Heart left ventricle (tissue), 16 donors: ENCODE data around the gene CEP250. TPM values are rescaled to one million over a fixed set of nuclear protein-coding genes. Genes with fewer than 3 reads are reported as not detected.
A peak's percentile ranks its signal among the peaks of the same experiment; 100 is the strongest.

Source experiments
- ATAC-seq, 4 donors: fragments of 200-7000 bp; cut with Tn5 transposase; one replicate each; pipeline ENCODE4 v1.9.1; 2020 to 2022; ENCODE audit warnings: moderate library complexity in 4 of 4, mild to moderate bottlenecking in 3 of 4, moderate number of reproducible peaks in 1 of 4
- DNase-seq, 5 donors: peaks; one replicate each; pipeline ENCODE4 v3.0.0-alpha.2; 2020
- H3K27ac ChIP-seq, 12 donors: fragments of 200-600 bp; sonication (generic) in 4 of 12; one replicate each; pipeline versions ENCODE4 v1.5.0 to v1.8.0; 2016 to 2022; ENCODE audit warnings: mild to moderate bottlenecking in 2 of 12
- H3K27me3 ChIP-seq, 9 donors: fragments of 200-600 bp; sonication (generic) in 2 of 9; one replicate each; pipeline versions ENCODE4 v1.5.1 to v1.8.0; 2016 to 2022; ENCODE audit warnings: mild to moderate bottlenecking in 3 of 9
- H3K36me3 ChIP-seq, 9 donors: fragments of 200-600 bp; sonication (generic) in 2 of 9; one replicate each; pipeline versions ENCODE4 v1.5.0 to v1.8.0; 2018 to 2022; ENCODE audit warnings: mild to moderate bottlenecking in 2 of 9
- H3K4me1 ChIP-seq, 12 donors: fragments of 200-600 bp; sonication (generic) in 4 of 12; one replicate each; pipeline versions ENCODE4 v1.5.0 to v1.8.0; 2016 to 2022; ENCODE audit warnings: mild to moderate bottlenecking in 3 of 12
- H3K4me3 ChIP-seq, 12 donors: fragments of 200-600 bp; sonication (generic) in 4 of 12; one replicate each; pipeline versions ENCODE4 v1.5.0 to v1.8.0; 2017 to 2022; ENCODE audit warnings: mild to moderate bottlenecking in 9 of 12, moderate library complexity in 4 of 12
- H3K9me3 ChIP-seq, 12 donors: fragments of 200-600 bp; sonication (generic) in 4 of 12; one replicate each; pipeline versions ENCODE4 v1.5.0 to v1.8.0; 2016 to 2022; ENCODE audit warnings: mild to moderate bottlenecking in 1 of 12
- POLR2A ChIP-seq, 2 donors: fragments of 450-650 bp; IDR thresholded peaks; one replicate each; pipeline ENCODE4 v1.6.1; 2017; ENCODE audit warnings: antibody characterized with exemption in 2 of 2, mild to moderate bottlenecking in 2 of 2, moderate library complexity in 2 of 2
- WGBS, 4 donors: extraction: QIAGEN DNeasy Blood & Tissue Kit in 2 of 4; methylation state at CpG; one replicate each; pipeline versions ENCODE4 v1.1.5 to v1.1.7; 2013 to 2018; 5-methylcytosine and 5-hydroxymethylcytosine counted together
- intact Hi-C, 10 donors: fragments of 100-400 bp; cut with DNase I; formaldehyde crosslinking; loops; one replicate each; pipeline versions ENCODE4 v1.11.1 to v1.14.2; 2022
- polyA plus RNA-seq, 2 donors: library from polyadenylated mRNA; stranded (reverse); fragments of 200-250 nt; gene quantifications; one replicate each; pipeline ENCODE4 v1.2.3, GENCODE V29; 2013
- total RNA-seq, 9 donors: library from RNA; depleted of rRNA in 2 of 9; stranded (reverse); fragments of >200 nt in 2 of 9; fragmentation: NEBNext Ultra II Directional in 3 of 9; extraction: Animal tissue kit (Norgen Biotek cat#: 25700) in 3 of 9; gene quantifications; one replicate each; pipeline versions ENCODE4 v1.1.0 to v1.2.4, GENCODE V29; 2016 to 2023
- TF ChIP-seq, protein P1 (sequence below), 12 donors: fragments of 200-600 bp; sonication (generic) in 4 of 12; IDR thresholded peaks; one replicate each; pipeline versions ENCODE4 v1.5.0 to v1.8.0; 2018 to 2022; ENCODE audit warnings: antibody characterized with exemption in 12 of 12, mild to moderate bottlenecking in 5 of 12
- donor health status: ischemic (EF 13 %, LVEDD 7.1; RV severe dilation, severe dysfunction).
- donor health status: healthy with polysubstance abuse.
- donor health status: DM: no; HTN: yes; CAD: no.
- donor health status: DM: no; HTN: no; CAD: no.
- donor health status: ischemic (EF 25% LVEDD 6.9; RV normal size, moderate dysfunction).
- donor health status: ischemic (EF 25% LVEDD 5.7; RV mildly dilated, moderate dysfunction).
- donor health status: healthy.
- donor health status: DM: yes; HTN: yes; CAD: no.
- donor health status: ischemic (EF 35%, LVEDD 5.7; RV mildly dilated, moderate dysfunction).
- donor health status: nonischemic (EF 11% LVEDD 7.7; RV severe dilation, severe dysfunction).
- donor health status: DM: yes; HTN: yes; CAD: no.
- donor health status: PGD.
- donor health status: ischemic (EF 29% LVEDD 5.4; RV normal size, mild dysfunction).
- donor health status: nonischemic (EF 23%, LVEDD 6.1; RV moderate dilation, normal function).

CEP250 gene
- total and polyA plus RNA-seq, 11 donors = 11.4 to 21.4 (median 14.9) TPM

GRCh38 chr20:35499271-35499670, 43.9 kb downstream of the CEP250 start:
- Histone ChIP-seq H3K4me1 (peaks cover 0 to 20% (median 5%) of the 10 kb centered on the region in 12 donors), H3K4me3 (no peak overlapping the region), H3K9me3 (no peaks in the 10 kb centered on the region), H3K27ac (no peak overlapping the region), H3K27me3 (no peaks in the 10 kb centered on the region), H3K36me3 (peaks cover 0 to 100% (median 95%) of the 10 kb centered on the region in 9 donors)
- intact Hi-C loops = no loop called here
- TF ChIP-seq POLR2A (IDR thresholded peaks at IDR 0.05) = no peak
- TF ChIP-seq, protein P1, sequence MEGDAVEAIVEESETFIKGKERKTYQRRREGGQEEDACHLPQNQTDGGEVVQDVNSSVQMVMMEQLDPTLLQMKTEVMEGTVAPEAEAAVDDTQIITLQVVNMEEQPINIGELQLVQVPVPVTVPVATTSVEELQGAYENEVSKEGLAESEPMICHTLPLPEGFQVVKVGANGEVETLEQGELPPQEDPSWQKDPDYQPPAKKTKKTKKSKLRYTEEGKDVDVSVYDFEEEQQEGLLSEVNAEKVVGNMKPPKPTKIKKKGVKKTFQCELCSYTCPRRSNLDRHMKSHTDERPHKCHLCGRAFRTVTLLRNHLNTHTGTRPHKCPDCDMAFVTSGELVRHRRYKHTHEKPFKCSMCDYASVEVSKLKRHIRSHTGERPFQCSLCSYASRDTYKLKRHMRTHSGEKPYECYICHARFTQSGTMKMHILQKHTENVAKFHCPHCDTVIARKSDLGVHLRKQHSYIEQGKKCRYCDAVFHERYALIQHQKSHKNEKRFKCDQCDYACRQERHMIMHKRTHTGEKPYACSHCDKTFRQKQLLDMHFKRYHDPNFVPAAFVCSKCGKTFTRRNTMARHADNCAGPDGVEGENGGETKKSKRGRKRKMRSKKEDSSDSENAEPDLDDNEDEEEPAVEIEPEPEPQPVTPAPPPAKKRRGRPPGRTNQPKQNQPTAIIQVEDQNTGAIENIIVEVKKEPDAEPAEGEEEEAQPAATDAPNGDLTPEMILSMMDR (IDR thresholded peaks at IDR 0.05) = no peak
- 87 to 100% (median 93%) methylated on average over 1 of the region's 1 CpG for WGBS, 4 donors
- no peak for ATAC-seq
- DNase-seq = no peak

DNA sequence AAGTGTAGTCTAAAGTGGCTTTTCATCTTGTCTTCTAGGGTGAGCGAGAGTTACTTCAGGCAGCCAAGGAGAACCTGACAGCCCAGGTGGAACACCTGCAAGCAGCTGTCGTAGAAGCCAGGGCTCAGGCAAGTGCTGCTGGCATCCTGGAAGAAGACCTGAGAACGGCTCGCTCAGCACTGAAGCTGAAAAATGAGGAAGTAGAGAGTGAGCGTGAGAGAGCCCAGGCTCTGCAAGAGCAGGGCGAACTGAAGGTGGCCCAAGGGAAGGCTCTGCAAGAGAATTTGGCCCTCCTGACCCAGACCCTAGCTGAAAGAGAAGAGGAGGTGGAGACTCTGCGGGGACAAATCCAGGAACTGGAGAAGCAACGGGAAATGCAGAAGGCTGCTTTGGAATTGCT, 47.0 kb downstream of the CEP250 start:
- intact Hi-C loops = no loop called here
- Histone ChIP-seq H3K27me3 (no peaks in the 10 kb centered on the region), H3K36me3 (peaks cover 0 to 100% (median 80%) of the 10 kb centered on the region in 9 donors), H3K9me3 (no peaks in the 10 kb centered on the region), H3K4me3 (no peak overlapping the region), H3K27ac (no peak overlapping the region), H3K4me1 (peaks cover 0 to 13% (median under 1%) of the 10 kb centered on the region in 12 donors)
- WGBS, 4 donors = 82 to 92% (median 85%) methylated on average over 8 of the region's 8 CpGs
- TF ChIP-seq, protein P1 (IDR thresholded peaks at IDR 0.05) = no peak
- no peak for TF ChIP-seq POLR2A (IDR thresholded peaks at IDR 0.05)
- ATAC-seq (no peak), DNase-seq (peak in 1 of 5 donors; percentile 12)

DNA sequence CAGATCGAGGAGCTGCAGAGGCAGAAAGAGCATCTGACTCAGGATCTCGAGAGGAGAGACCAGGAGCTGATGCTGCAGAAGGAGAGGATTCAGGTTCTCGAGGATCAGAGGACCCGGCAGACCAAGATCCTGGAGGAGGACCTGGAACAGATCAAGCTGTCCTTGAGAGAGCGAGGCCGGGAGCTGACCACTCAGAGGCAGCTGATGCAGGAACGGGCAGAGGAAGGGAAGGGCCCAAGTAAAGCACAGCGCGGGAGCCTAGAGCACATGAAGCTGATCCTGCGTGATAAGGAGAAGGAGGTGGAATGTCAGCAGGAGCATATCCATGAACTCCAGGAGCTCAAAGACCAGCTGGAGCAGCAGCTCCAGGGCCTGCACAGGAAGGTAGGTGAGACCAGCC, 47.9 kb downstream of the CEP250 start:
- WGBS, 4 donors = 85 to 93% (median 89%) methylated on average over 10 of the region's 10 CpGs
- TF ChIP-seq, protein P1 (IDR thresholded peaks at IDR 0.05) = no peak
- no peak for TF ChIP-seq POLR2A (IDR thresholded peaks at IDR 0.05)
- DNase-seq = peak in 1 of 5 donors; percentile 2
- no peaks in the 10 kb centered on the region for H3K27me3 ChIP-seq
- H3K4me3 ChIP-seq = no peak overlapping the region
- intact Hi-C loops = no loop called here
- H3K9me3 ChIP-seq = no peaks in the 10 kb centered on the region
- no peak for ATAC-seq
- peaks cover 0 to 11% (median 0%) of the 10 kb centered on the region in 12 donors for H3K4me1 ChIP-seq
- peaks cover 0 to 100% (median 80%) of the 10 kb centered on the region in 9 donors for H3K36me3 ChIP-seq
- no peak overlapping the region for H3K27ac ChIP-seq

- Histone ChIP-seq H3K27ac (no peak overlapping the region), H3K4me3 (no peak overlapping the region), H3K4me1 (peaks cover 0 to 11% (median 0%) of the 10 kb centered on the region in 12 donors), H3K27me3 (no peaks in the 10 kb centered on the region), H3K9me3 (no peaks in the 10 kb centered on the region), H3K36me3 (peaks cover 0 to 100% (median 79%) of the 10 kb centered on the region in 9 donors)
- TF ChIP-seq POLR2A (IDR thresholded peaks at IDR 0.05) = no peak
- TF ChIP-seq, protein P1 (IDR thresholded peaks at IDR 0.05) = no peak
- intact Hi-C loops = no loop called here
- WGBS, 4 donors = 63 to 75% (median 73%) methylated on average over 14 to 16 of the region's 16 CpGs
- DNase-seq = peak in 4 of 5 donors; percentile 23 to 54 (median 25)
- peak in 3 of 4 donors; percentile 29 to 48 (median 48) for ATAC-seq
Observed at GRCh38 chr20:35503841-35504561, 48.6 kb downstream of the CEP250 start.
